NOMO-1 treated with DMSO at 0.1 percent for 48 hours (cell line): ENCODE measurements around the gene PTDSS2.
A peak's percentile ranks its signal among the peaks of the same experiment; 100 is the strongest.

Source experiments
- DNase-seq: peaks from one replicate; lab custom pipeline; 2025; ENCODE audit not compliant: unreplicated experiment; lab: John Stamatoyannopoulos, UW

The PTDSS2 gene

GRCh38 chr11:445765-446588, 4.1 kb upstream of the PTDSS2 start:
- no peak for DNase-seq

GRCh38 chr11:446891-447290, 3.2 kb upstream of the PTDSS2 start:
- no peak for DNase-seq

- peak; percentile 80 for DNase-seq
Measured at GRCh38 chr11:447923-448731, 2.0 kb upstream of the PTDSS2 start.

- DNase-seq, result peak; percentile 73
Measured at GRCh38 chr11:450809-451451, 851 bp downstream of the PTDSS2 start.

GRCh38 chr11:451738-452137, 1.7 kb downstream of the PTDSS2 start:
- no peak for DNase-seq

GRCh38 chr11:452203-452744, 2.2 kb downstream of the PTDSS2 start:
- DNase-seq, result no peak

- DNase-seq, result no peak
Measured at GRCh38 chr11:452916-453527, 2.9 kb downstream of the PTDSS2 start.

GRCh38 chr11:453564-453963, 3.5 kb downstream of the PTDSS2 start:
- no peak for DNase-seq

- no peak for DNase-seq
Measured at GRCh38 chr11:454043-454442, 4.0 kb downstream of the PTDSS2 start.

- no peak for DNase-seq
Measured at GRCh38 chr11:454801-455565, 4.9 kb downstream of the PTDSS2 start.

- DNase-seq, result no peak
Measured at GRCh38 chr11:455566-456147, 5.6 kb downstream of the PTDSS2 start.

- no peak for DNase-seq
Measured at GRCh38 chr11:456533-456932, 6.5 kb downstream of the PTDSS2 start.

- no peak for DNase-seq
Measured at GRCh38 chr11:457111-457760, 7.2 kb downstream of the PTDSS2 start.

- no peak for DNase-seq
Measured at GRCh38 chr11:459511-460220, 9.6 kb downstream of the PTDSS2 start.

- DNase-seq, result no peak
Measured at GRCh38 chr11:460331-461199, 10.5 kb downstream of the PTDSS2 start.

GRCh38 chr11:461626-462025, 11.5 kb downstream of the PTDSS2 start:
- no peak for DNase-seq

GRCh38 chr11:462107-462890, 12.2 kb downstream of the PTDSS2 start:
- no peak for DNase-seq
